Heart left ventricle (tissue), 16 donors: ENCODE data around the gene TMEM91. TPM values are rescaled to one million over a fixed set of nuclear protein-coding genes. Genes with fewer than 3 reads are reported as not detected.
A peak's percentile ranks its signal among the peaks of the same experiment; 100 is the strongest.

Experiments
- ATAC-seq, 4 donors: fragments of 200-7000 bp; cut with Tn5 transposase; one replicate each; pipeline ENCODE4 v1.9.1; 2020 to 2022; ENCODE audit warnings: moderate library complexity in 4 of 4, mild to moderate bottlenecking in 3 of 4, moderate number of reproducible peaks in 1 of 4
- DNase-seq, 5 donors: peaks; one replicate each; pipeline ENCODE4 v3.0.0-alpha.2; 2020
- H3K27ac ChIP-seq, 12 donors: fragments of 200-600 bp; sonication (generic) in 4 of 12; one replicate each; pipeline versions ENCODE4 v1.5.0 to v1.8.0; 2016 to 2022; ENCODE audit warnings: mild to moderate bottlenecking in 2 of 12
- H3K27me3 ChIP-seq, 9 donors: fragments of 200-600 bp; sonication (generic) in 2 of 9; one replicate each; pipeline versions ENCODE4 v1.5.1 to v1.8.0; 2016 to 2022; ENCODE audit warnings: mild to moderate bottlenecking in 3 of 9
- H3K36me3 ChIP-seq, 9 donors: fragments of 200-600 bp; sonication (generic) in 2 of 9; one replicate each; pipeline versions ENCODE4 v1.5.0 to v1.8.0; 2018 to 2022; ENCODE audit warnings: mild to moderate bottlenecking in 2 of 9
- H3K4me1 ChIP-seq, 12 donors: fragments of 200-600 bp; sonication (generic) in 4 of 12; one replicate each; pipeline versions ENCODE4 v1.5.0 to v1.8.0; 2016 to 2022; ENCODE audit warnings: mild to moderate bottlenecking in 3 of 12
- H3K4me3 ChIP-seq, 12 donors: fragments of 200-600 bp; sonication (generic) in 4 of 12; one replicate each; pipeline versions ENCODE4 v1.5.0 to v1.8.0; 2017 to 2022; ENCODE audit warnings: mild to moderate bottlenecking in 9 of 12, moderate library complexity in 4 of 12
- H3K9me3 ChIP-seq, 12 donors: fragments of 200-600 bp; sonication (generic) in 4 of 12; one replicate each; pipeline versions ENCODE4 v1.5.0 to v1.8.0; 2016 to 2022; ENCODE audit warnings: mild to moderate bottlenecking in 1 of 12
- POLR2A ChIP-seq, 2 donors: fragments of 450-650 bp; IDR thresholded peaks; one replicate each; pipeline ENCODE4 v1.6.1; 2017; ENCODE audit warnings: antibody characterized with exemption in 2 of 2, mild to moderate bottlenecking in 2 of 2, moderate library complexity in 2 of 2
- WGBS, 4 donors: extraction: QIAGEN DNeasy Blood & Tissue Kit in 2 of 4; methylation state at CpG; one replicate each; pipeline versions ENCODE4 v1.1.5 to v1.1.7; 2013 to 2018; 5-methylcytosine and 5-hydroxymethylcytosine counted together
- intact Hi-C, 10 donors: fragments of 100-400 bp; cut with DNase I; formaldehyde crosslinking; loops; one replicate each; pipeline versions ENCODE4 v1.11.1 to v1.14.2; 2022
- polyA plus RNA-seq, 2 donors: library from polyadenylated mRNA; stranded (reverse); fragments of 200-250 nt; gene quantifications; one replicate each; pipeline ENCODE4 v1.2.3, GENCODE V29; 2013
- total RNA-seq, 9 donors: library from RNA; depleted of rRNA in 2 of 9; stranded (reverse); fragments of >200 nt in 2 of 9; fragmentation: NEBNext Ultra II Directional in 3 of 9; extraction: Animal tissue kit (Norgen Biotek cat#: 25700) in 3 of 9; gene quantifications; one replicate each; pipeline versions ENCODE4 v1.1.0 to v1.2.4, GENCODE V29; 2016 to 2023
- TF ChIP-seq, protein P1 (sequence below), 12 donors: fragments of 200-600 bp; sonication (generic) in 4 of 12; IDR thresholded peaks; one replicate each; pipeline versions ENCODE4 v1.5.0 to v1.8.0; 2018 to 2022; ENCODE audit warnings: antibody characterized with exemption in 12 of 12, mild to moderate bottlenecking in 5 of 12
- donor health status: ischemic (EF 13 %, LVEDD 7.1; RV severe dilation, severe dysfunction).
- donor health status: healthy with polysubstance abuse.
- donor health status: DM: no; HTN: yes; CAD: no.
- donor health status: DM: no; HTN: no; CAD: no.
- donor health status: ischemic (EF 25% LVEDD 6.9; RV normal size, moderate dysfunction).
- donor health status: ischemic (EF 25% LVEDD 5.7; RV mildly dilated, moderate dysfunction).
- donor health status: healthy.
- donor health status: DM: yes; HTN: yes; CAD: no.
- donor health status: ischemic (EF 35%, LVEDD 5.7; RV mildly dilated, moderate dysfunction).
- donor health status: nonischemic (EF 11% LVEDD 7.7; RV severe dilation, severe dysfunction).
- donor health status: DM: yes; HTN: yes; CAD: no.
- donor health status: PGD.
- donor health status: ischemic (EF 29% LVEDD 5.4; RV normal size, mild dysfunction).
- donor health status: nonischemic (EF 23%, LVEDD 6.1; RV moderate dilation, normal function).

TMEM91 gene
- total and polyA plus RNA-seq, 11 donors: 1.0 to 6.7 (median 2.5) TPM

DNA sequence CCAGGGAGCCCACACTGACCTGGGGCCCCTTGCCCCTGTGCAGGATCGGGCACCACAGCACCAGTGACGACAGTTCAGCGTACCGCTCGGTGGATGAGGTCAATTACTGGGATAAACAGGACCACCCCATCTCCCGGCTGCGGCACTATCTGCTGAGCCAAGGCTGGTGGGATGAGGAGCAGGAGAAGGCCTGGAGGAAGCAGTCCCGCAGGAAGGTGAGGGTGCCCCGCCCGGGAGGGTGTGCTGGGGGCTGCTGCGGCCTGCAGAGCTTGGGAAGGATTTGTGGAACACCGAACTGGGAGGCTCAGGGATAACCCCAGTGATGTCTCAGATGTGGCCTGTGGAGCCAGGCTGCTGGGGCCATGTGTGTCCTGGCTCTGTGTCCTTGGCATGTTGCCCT is 46.6 kb downstream of the TMEM91 start:
- H3K27me3 ChIP-seq: no peaks in the 10 kb centered on the region
- H3K9me3 ChIP-seq: no peaks in the 10 kb centered on the region
- no peak overlapping the region for H3K4me3 ChIP-seq
- DNase-seq (no peak), ATAC-seq (no peak)
- H3K36me3 ChIP-seq: peaks cover 0 to 82% (median 58%) of the 10 kb centered on the region in 9 donors
- TF ChIP-seq, protein P1, sequence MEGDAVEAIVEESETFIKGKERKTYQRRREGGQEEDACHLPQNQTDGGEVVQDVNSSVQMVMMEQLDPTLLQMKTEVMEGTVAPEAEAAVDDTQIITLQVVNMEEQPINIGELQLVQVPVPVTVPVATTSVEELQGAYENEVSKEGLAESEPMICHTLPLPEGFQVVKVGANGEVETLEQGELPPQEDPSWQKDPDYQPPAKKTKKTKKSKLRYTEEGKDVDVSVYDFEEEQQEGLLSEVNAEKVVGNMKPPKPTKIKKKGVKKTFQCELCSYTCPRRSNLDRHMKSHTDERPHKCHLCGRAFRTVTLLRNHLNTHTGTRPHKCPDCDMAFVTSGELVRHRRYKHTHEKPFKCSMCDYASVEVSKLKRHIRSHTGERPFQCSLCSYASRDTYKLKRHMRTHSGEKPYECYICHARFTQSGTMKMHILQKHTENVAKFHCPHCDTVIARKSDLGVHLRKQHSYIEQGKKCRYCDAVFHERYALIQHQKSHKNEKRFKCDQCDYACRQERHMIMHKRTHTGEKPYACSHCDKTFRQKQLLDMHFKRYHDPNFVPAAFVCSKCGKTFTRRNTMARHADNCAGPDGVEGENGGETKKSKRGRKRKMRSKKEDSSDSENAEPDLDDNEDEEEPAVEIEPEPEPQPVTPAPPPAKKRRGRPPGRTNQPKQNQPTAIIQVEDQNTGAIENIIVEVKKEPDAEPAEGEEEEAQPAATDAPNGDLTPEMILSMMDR (IDR thresholded peaks at IDR 0.05): no peak
- TF ChIP-seq POLR2A (IDR thresholded peaks at IDR 0.05): no peak
- peaks cover under 1 to 76% (median 39%) of the 10 kb centered on the region in 12 donors for H3K4me1 ChIP-seq
- H3K27ac ChIP-seq: peak overlapping the region in 1 of 12 donors; percentile 28
- 85 to 88% (median 85%) methylated on average over 9 to 12 of the region's 12 CpGs for WGBS, 4 donors
- intact Hi-C loops: loop anchor here in 1 of 10 donors (10.0 kb wide), 1 partner anchor 108 kb away; the partner anchor contains the start of gene CCDC97

DNA sequence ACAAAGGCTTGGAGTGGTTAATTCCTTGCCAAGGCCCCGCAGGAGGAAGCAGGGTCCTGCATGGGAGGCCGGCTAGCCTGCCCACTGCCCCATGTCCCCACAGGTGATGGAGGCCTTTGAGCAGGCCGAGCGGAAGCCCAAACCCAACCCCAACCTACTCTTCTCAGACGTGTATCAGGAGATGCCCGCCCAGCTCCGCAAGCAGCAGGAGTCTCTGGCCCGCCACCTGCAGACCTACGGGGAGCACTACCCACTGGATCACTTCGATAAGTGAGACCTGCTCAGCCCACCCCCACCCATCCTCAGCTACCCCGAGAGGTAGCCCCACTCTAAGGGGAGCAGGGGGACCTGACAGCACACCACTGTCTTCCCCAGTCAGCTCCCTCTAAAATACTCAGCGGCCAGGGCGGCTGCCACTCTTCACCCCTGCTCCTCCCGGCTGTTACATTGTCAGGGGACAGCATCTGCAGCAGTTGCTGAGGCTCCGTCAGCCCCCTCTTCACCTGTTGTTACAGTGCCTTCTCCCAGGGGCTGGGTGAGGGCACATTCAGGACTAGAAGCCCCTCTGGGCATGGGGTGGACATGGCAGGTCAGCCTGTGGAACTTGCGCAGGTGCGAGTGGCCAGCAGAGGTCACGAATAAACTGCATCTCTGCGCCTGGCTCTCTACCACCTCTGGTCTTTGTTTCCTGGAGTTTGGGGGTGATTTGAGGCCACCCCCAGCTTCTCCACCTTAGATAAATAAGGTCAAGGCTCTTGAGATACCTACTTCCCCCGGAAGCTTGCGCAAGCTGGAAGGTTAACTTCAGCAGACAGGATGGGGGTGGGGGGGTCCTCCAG is 48.2 kb downstream of the TMEM91 start:
- no peak for TF ChIP-seq POLR2A (IDR thresholded peaks at IDR 0.05)
- TF ChIP-seq, protein P1 (IDR thresholded peaks at IDR 0.05): no peak
- DNase-seq: peak in 1 of 5 donors; percentile 46
- Histone ChIP-seq H3K4me3 (peak overlapping the region in 1 of 12 donors; percentile 20), H3K27me3 (no peaks in the 10 kb centered on the region), H3K4me1 (peaks cover 7 to 84% (median 49%) of the 10 kb centered on the region in 12 donors), H3K36me3 (peaks cover 0 to 66% (median 45%) of the 10 kb centered on the region in 9 donors), H3K27ac (peak overlapping the region in 3 of 12 donors; percentile 10 to 29 (median 25)), H3K9me3 (no peaks in the 10 kb centered on the region)
- intact Hi-C loops: loop anchor here in 2 of 10 donors (5.0 to 10.0 kb wide), 2 partner anchors 102 to 110 kb away; partner anchors contain the start of gene CCDC97 (in 1 of the 2)
- no peak for ATAC-seq
- WGBS, 4 donors: 79 to 82% (median 80%) methylated on average over 16 to 21 of the region's 21 CpGs

DNA sequence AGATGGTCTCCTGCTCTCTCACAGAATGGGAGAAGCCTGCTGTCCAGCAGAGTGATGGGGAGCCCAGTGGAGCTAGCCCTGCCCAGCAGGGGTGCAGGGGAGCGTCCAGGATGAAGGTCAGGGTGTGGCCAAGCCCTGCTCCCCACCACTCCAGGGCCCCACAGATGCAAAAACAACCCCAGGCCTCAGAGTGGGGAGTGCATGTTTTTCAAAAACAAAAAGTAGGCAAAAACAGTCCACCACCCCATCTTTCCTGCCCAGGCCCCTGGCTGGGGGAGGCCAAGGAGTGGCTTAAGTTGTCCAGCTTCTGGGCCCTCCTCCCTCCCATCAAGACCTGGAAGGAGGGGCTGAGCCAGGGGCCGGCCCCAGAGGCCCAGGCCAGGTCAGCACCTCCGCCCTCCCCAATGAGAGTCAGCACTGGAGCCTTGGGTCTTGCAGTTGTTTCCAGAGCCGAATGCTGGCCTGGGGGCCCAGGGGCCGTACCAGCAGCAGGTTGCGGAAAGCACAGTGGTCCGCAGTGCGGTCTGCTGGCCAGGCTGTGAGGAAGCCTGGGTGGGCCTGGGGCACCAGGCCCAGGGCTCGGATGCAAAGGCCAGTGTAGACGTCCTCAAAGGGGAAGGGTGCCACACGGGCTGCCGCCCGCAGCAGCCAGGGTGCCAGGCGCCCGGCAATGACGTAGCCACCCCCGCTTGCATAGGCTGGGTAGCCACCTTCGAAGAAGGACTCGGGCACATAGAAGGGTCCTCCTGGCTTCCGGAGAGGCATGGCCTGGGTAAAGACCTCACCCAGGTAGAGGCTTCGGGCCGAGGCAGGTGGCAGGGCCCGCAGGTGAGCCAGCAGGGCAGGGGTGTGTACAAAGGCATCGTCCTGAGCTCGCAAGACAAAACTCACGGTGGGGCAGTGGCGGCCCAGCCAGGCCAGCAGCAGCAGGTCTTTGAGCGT is 49.1 kb downstream of the TMEM91 start:
- intact Hi-C loops: loop anchor here in 3 of 10 donors (2.0 to 10.0 kb wide), 4 partner anchors 15 to 111 kb away; partner anchors contain the start of gene CCDC97 (in 1 of the 3)
- peaks cover 0 to 58% (median 41%) of the 10 kb centered on the region in 9 donors for H3K36me3 ChIP-seq
- no peak for ATAC-seq

More for the DNA sequence above, 49.1 kb downstream of the TMEM91 start:
- peak overlapping the region in 6 of 12 donors; percentile 8 to 84 (median 64) for H3K4me3 ChIP-seq
- 81 to 88% (median 85%) methylated on average over 9 to 28 of the region's 28 CpGs for WGBS, 4 donors
- peaks cover 7 to 77% (median 48%) of the 10 kb centered on the region in 12 donors for H3K4me1 ChIP-seq
- no peak for TF ChIP-seq POLR2A (IDR thresholded peaks at IDR 0.05)
- no peaks in the 10 kb centered on the region for H3K9me3 ChIP-seq
- peak overlapping the region in 8 of 12 donors; percentile 29 to 95 (median 92) for H3K27ac ChIP-seq
- no peaks in the 10 kb centered on the region for H3K27me3 ChIP-seq
- DNase-seq: peak in 1 of 5 donors; percentile 44
